ENCODE measurements around the gene GSN. TPM values are rescaled to one million over a fixed set of nuclear protein-coding genes. Genes with fewer than 3 reads are reported as not detected.
A peak's percentile ranks its signal among the peaks of the same experiment; 100 is the strongest.

GSN gene
- total and polyA plus RNA-seq, 4 donors, result 18.8 to 402 (median 51.6) TPM

- Histone ChIP-seq H3K9me3 (ENCODE audit: control insufficient read depth in 4 of 4, low read length in 3 of 4) (no peaks in the 10 kb centered on the region), H3K27ac (ENCODE audit: low read depth in 1 of 2, low read length in 2 of 2) (peak overlapping the region; percentile 40 to 62), H3K9ac (ENCODE audit: low read depth in 1 of 2, low read length in 2 of 2) (peak overlapping the region in 1 of 2 donors; percentile 55), H3K36me3 (ENCODE audit: control insufficient read depth in 4 of 4, insufficient read depth in 3 of 4, low read depth in 1 of 4, low read length in 3 of 4) (peaks cover 0 to 6% (median 0%) of the 10 kb centered on the region in 4 donors), H3K4me3 (ENCODE audit: low read depth in 1 of 3, low read length in 3 of 3) (no peak overlapping the region), H3K4me1 (ENCODE audit: control insufficient read depth in 4 of 4, insufficient read depth in 4 of 4, low read length in 3 of 4) (peaks cover 6 to 66% (median 41%) of the 10 kb centered on the region in 4 donors), H3K27me3 (ENCODE audit: control insufficient read depth in 4 of 4, insufficient read depth in 4 of 4, low read length in 3 of 4) (no peaks in the 10 kb centered on the region)
- DNase-seq (ENCODE audit: low spot score), result no peak
- 45% methylated on average over 2 of the region's 2 CpGs for WGBS
- TF ChIP-seq HNF4A (conservative IDR thresholded peaks at IDR 0.05) (no peak), YY1 (IDR thresholded peaks at IDR 0.05) (peak; percentile 18)
These were observed 97.6 kb downstream of the GSN start for GRCh38 chr9:121365564-121365963.

- Histone ChIP-seq H3K4me3 (ENCODE audit: low read depth in 1 of 3, low read length in 3 of 3) (peak overlapping the region in 2 of 3 donors; percentile 64 to 86), H3K9ac (ENCODE audit: low read depth in 1 of 2, low read length in 2 of 2) (peak overlapping the region in 1 of 2 donors; percentile 89)
- WGBS, result 63% methylated on average over 5 of the region's 5 CpGs
These were observed 98.7 kb downstream of the GSN start for GRCh38 chr9:121366611-121367192.

More at GRCh38 chr9:121366611-121367192, 98.7 kb downstream of the GSN start:
- TF ChIP-seq FOXA2 (IDR thresholded peaks at IDR 0.05), result no peak
- no peak for TF ChIP-seq REST (IDR thresholded peaks at IDR 0.05)
- no peak for TF ChIP-seq NR2F2 (IDR thresholded peaks at IDR 0.05)
- TF ChIP-seq ATF3 (IDR thresholded peaks at IDR 0.05), result no peak
- TF ChIP-seq HNF4G (IDR thresholded peaks at IDR 0.05), result no peak
- no peak for TF ChIP-seq FOXA1 (IDR thresholded peaks at IDR 0.05)
- no peak for TF ChIP-seq CTCF (IDR thresholded peaks at IDR 0.05; ENCODE audit: low read depth, low read length, missing input control)
- no peak for TF ChIP-seq EGR1 (IDR thresholded peaks at IDR 0.05; ENCODE audit: low read depth in 2 of 2)
- no peak for TF ChIP-seq MAX (IDR thresholded peaks at IDR 0.05)
- TF ChIP-seq RXRA (IDR thresholded peaks at IDR 0.05), result no peak
- TF ChIP-seq YY1 (IDR thresholded peaks at IDR 0.05), result no peak
- no peak for TF ChIP-seq ZBTB33 (IDR thresholded peaks at IDR 0.05)
- no peak for TF ChIP-seq GABPA (IDR thresholded peaks at IDR 0.05 in 1 of 2, conservative IDR thresholded peaks at IDR 0.05 in 1 of 2)
- no peak for TF ChIP-seq HNF4A (conservative IDR thresholded peaks at IDR 0.05)
- no peak for TF ChIP-seq RAD21 (IDR thresholded peaks at IDR 0.05)
- no peak for TF ChIP-seq TAF1 (conservative IDR thresholded peaks at IDR 0.05)
- Histone ChIP-seq H3K4me1 (ENCODE audit: control insufficient read depth in 4 of 4, insufficient read depth in 4 of 4, low read length in 3 of 4) (peaks cover 8 to 65% (median 44%) of the 10 kb centered on the region in 4 donors), H3K36me3 (ENCODE audit: control insufficient read depth in 4 of 4, insufficient read depth in 3 of 4, low read depth in 1 of 4, low read length in 3 of 4) (peaks cover 0 to 6% (median 0%) of the 10 kb centered on the region in 4 donors), H3K27ac (ENCODE audit: low read depth in 1 of 2, low read length in 2 of 2) (peak overlapping the region; percentile 70 to 93), H3K27me3 (ENCODE audit: control insufficient read depth in 4 of 4, insufficient read depth in 4 of 4, low read length in 3 of 4) (no peaks in the 10 kb centered on the region), H3K9me3 (ENCODE audit: control insufficient read depth in 4 of 4, low read length in 3 of 4) (no peaks in the 10 kb centered on the region)
- DNase-seq (ENCODE audit: low spot score), result no peak
